BJ (cell line): ENCODE results near the gene CRYZ. TPM values are rescaled to one million over a fixed set of nuclear protein-coding genes. Genes with fewer than 3 reads are reported as not detected.
"Not testable (repeated sequence)": the region's sequence is repeated elsewhere in the genome, so short reads cannot be mapped to it uniquely, and the experiment has no call there.

Experiments used
- CTCF ChIA-PET: fragments of 350-600 bp; formaldehyde crosslinking; extraction: SDS; loops from one replicate; lab custom pipeline; 2021; ENCODE audit warnings: antibody characterized with exemption, inconsistent platforms; lab: Yijun Ruan, JAX
- POLR2A ChIA-PET: fragments of 300-600 bp; sonication (Branson Sonifier 250); formaldehyde crosslinking; extraction: SDS; loops from one replicate; lab custom pipeline; 2021; ENCODE audit warnings: antibody characterized with exemption; lab: Charles Lee
- DNase-seq: peaks from one replicate; pipeline ENCODE4 v3.0.0-alpha.2; 2011; ENCODE audit warnings: low read depth
- H3K27me3 ChIP-seq: 2 replicates; pipeline ENCODE4 v1.6.0; 2011; ENCODE audit warnings: low read length; ENCODE audit not compliant: control insufficient read depth, insufficient read depth
- H3K36me3 ChIP-seq: 2 replicates; pipeline ENCODE4 v1.5.1; 2011; ENCODE audit warnings: low read length; ENCODE audit not compliant: control insufficient read depth, insufficient read depth
- H3K4me3 ChIP-seq: 2 replicates; pipeline ENCODE4 v1.5.1; 2011; ENCODE audit warnings: low read depth, mild to moderate bottlenecking, control low read depth, low read length
- polyA plus RNA-seq: library from polyadenylated mRNA; depleted of rRNA; stranded (reverse); fragments of >200 nt; gene quantifications from 2 replicates; pipeline ENCODE4 v1.2.3, GENCODE V29; 2011
- TF ChIP-seq, protein P1 (sequence below): IDR thresholded peaks from 2 replicates; pipeline ENCODE4 v1.5.1; 2011; ENCODE audit warnings: low read depth, mild to moderate bottlenecking, control low read depth, inconsistent platforms, low read length, moderate library complexity; ENCODE audit not compliant: insufficient read depth

CRYZ gene
- polyA plus RNA-seq, 1 experiment = 22.9 TPM

DNA sequence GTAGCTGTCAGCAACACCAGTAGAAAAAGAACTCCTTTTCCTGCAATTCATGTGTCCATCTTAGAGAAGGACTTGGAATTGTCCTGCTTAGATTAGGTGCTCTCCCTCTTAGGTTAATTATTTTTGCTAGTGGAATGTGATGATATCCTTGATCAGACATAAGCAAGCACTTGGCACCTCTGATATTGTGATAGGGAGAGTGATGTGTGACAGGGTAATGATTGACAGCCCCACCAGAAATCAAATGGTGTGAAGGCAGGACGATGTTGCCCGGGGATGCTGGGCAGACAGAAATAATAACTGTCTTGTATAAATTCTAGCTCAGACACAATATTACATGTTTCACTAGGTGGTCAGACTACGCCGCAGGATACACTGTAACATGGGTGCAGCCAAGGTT is 4.5 kb upstream of the CRYZ start:
- H3K36me3 ChIP-seq = peaks cover 11% of the 10 kb centered on the region
- DNase-seq = no peak
- ChIA-PET CTCF (no interaction called here), POLR2A (no interaction called here)
- H3K27me3 ChIP-seq = no peaks in the 10 kb centered on the region
- TF ChIP-seq, protein P1, sequence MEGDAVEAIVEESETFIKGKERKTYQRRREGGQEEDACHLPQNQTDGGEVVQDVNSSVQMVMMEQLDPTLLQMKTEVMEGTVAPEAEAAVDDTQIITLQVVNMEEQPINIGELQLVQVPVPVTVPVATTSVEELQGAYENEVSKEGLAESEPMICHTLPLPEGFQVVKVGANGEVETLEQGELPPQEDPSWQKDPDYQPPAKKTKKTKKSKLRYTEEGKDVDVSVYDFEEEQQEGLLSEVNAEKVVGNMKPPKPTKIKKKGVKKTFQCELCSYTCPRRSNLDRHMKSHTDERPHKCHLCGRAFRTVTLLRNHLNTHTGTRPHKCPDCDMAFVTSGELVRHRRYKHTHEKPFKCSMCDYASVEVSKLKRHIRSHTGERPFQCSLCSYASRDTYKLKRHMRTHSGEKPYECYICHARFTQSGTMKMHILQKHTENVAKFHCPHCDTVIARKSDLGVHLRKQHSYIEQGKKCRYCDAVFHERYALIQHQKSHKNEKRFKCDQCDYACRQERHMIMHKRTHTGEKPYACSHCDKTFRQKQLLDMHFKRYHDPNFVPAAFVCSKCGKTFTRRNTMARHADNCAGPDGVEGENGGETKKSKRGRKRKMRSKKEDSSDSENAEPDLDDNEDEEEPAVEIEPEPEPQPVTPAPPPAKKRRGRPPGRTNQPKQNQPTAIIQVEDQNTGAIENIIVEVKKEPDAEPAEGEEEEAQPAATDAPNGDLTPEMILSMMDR = no peak
- H3K4me3 ChIP-seq = no peak overlapping the region

DNA sequence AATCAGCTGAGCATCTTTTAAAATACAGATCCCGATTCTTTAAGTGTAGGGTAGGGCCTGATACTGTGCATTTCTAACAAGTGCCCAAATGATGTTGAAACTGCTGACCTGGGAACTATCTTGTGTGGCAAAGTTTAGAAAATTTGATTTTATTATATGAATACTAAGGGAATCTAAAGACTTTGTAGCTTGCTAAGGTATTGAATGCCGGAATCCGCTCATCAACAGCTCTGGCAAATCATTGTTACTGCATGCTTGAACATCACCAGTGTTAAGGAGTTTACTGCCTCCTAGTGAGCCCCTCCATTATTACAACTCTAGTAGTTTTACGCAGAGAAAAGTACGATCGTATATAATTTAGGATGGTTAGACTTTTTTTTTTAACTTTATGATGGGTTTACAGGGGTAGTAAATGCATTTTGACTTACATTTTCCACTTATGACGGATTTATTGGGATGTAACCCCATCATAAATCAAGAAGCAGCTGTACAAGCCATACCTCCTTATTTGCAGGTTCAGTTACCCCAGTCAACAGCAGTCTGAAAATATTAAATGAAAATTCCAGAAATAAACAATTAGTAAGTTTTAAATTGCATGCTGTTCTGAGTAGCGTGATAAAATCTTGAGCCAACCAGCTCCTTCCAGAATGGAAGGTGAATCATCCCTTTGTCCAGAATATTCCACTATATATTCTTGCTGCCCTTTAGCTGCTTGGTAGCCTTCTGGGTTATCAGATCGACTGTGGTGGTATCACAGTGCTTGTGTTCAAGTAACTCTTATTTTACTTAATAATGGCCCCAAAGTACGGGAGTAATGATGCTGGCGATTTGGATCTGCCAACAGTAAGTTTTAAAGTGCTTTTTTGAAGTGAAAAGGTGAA is 994 bp upstream of the CRYZ start:
- peaks cover 6% of the 10 kb centered on the region for H3K36me3 ChIP-seq
- H3K27me3 ChIP-seq = no peaks in the 10 kb centered on the region
- DNase-seq = peak; percentile 41
- peak overlapping the region; percentile 68 for H3K4me3 ChIP-seq
- TF ChIP-seq, protein P1 = peak; percentile 74
- CTCF ChIA-PET = interaction anchor here (0.6 to 2.4 kb wide), 11 partner anchors 10 to 38 kb away, joined by 3 to 15 read pairs (median 4); no protein-coding TSS in a partner anchor
- POLR2A ChIA-PET = no interaction called here

DNA sequence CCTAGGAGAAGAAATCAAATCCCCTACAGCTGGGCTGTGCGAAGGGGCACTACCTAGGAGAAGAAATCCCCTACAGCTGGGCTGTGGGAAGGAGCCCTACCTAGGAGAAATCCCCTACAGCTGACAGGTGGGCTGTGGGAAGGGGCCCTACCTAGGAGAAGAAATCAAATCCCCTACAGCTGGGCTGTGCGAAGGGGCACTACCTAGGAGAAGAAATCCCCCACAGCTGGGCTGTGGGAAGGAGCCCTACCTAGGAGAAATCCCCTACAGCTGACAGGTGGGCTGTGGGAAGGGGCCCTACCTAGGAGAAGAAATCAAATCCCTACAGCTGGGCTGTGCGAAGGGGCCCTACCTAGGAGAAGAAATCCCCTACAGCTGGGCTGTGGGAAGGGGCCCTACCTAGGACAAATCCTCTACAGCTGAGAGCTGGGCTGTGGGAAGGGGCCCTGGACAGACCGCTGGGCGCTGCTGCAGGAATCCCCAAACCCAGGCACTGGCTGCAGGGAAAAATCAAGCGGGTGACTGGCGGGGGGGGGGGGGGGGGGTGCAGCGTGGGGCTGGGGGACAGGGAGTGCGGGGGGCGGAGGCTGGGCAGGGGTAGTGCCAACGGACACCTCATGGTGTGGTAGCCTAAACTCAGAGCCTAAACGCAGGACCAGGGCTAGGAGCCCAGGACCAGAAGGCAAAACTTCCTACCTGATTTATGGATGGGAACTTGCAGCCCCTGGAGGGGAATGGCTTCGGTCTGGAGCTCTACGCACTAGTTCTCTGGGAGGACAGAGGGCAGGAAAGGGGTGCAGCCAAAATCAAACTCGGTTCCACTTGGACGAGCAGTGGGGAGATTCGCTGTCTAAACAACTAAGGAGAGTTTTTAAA is 541 bp downstream of the CRYZ start:
- H3K36me3 ChIP-seq, POLR2A ChIA-PET, H3K27me3 ChIP-seq, DNase-seq: not testable (repeated sequence)
- CTCF ChIA-PET = interaction anchor here (0.8 to 2.4 kb wide), 5 partner anchors 12 to 264 kb away, joined by 3 to 15 read pairs (median 3); no protein-coding TSS in a partner anchor
- peak overlapping the region; percentile 68 for H3K4me3 ChIP-seq

DNA sequence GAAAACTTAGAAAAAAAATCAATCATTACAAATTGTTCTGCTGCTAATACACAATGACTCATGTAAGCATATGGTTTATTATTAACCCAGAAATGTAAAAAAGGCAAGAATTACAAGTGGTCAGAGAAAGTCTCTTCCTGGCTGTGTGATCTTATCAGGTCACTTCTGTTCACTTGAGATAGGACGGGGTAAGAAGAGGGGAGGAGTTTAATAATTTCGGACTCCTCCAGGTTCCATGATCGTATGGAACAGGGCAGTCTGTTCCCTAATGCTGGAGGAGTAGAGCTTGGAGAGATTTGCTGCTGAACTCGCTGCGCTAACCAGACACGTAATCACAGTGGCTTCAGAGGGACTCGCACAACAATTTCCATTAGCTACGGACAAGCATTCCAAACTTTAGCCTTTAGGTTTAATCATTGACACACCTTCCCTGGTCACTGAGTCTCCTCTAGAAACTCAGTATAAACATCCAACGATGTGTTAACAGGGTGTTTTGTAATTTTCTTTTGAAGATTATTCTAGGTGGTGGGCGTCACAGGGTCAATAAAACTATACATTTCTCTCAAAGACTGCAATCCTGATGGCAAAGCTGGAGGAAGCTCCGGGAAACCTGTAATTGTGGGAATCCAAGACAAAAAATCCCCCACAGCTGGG is 1.3 kb downstream of the CRYZ start:
- ChIA-PET CTCF (interaction anchor here (1.1 kb wide), 1 partner anchor 263 kb away, joined by 3 read pairs; no protein-coding TSS in a partner anchor), POLR2A (no interaction called here)
- no peak for DNase-seq
- Histone ChIP-seq H3K27me3 (no peaks in the 10 kb centered on the region), H3K4me3 (peak overlapping the region; percentile 12; the same call in 1 of the 2 replicates), H3K36me3 (no peaks in the 10 kb centered on the region)
- TF ChIP-seq, protein P1 = no peak

DNA sequence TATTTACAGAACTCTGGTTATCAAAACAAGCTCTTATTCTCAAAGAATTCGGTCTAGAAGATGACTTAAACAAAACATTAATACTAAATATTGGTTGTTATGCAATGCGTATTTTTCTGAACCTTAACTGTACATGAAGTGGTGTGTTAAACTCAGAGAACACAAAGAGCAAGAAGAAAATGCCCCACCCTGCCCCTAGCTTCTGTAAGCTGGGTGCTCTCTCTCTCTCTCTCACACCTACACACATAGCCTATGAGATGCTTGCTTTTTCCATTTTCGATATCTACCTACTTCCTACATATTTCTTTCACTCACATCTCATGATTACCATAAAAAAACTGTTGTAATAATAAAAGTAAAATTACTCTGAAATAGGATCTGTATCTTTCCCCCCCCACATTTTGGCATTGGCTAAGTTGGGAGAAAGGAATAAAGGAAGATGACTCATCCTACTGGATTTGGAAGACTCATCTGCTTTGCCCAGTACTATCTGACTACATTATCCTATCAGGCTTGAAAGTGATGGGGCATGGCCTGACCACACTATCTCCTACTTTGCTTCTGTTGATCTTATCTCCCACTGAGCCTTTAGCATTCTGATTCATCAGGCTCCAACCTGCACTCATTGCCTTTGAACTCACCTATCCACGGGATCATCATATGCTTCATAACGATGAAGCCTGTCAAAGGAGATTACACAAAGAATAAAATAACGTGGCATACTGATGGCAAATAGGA is 2.9 kb downstream of the CRYZ start:
- CTCF ChIA-PET = no interaction called here
- H3K36me3 ChIP-seq = peaks cover 1% of the 10 kb centered on the region; the same call in 1 of the 2 replicates
- TF ChIP-seq, protein P1 = no peak
- H3K4me3 ChIP-seq = no peak overlapping the region
- POLR2A ChIA-PET = no interaction called here
- DNase-seq = peak; percentile 20
- no peaks in the 10 kb centered on the region for H3K27me3 ChIP-seq
